Middle frontal gyrus (tissue), 1 donor: ENCODE measurements around the gene RFC5.
"Not testable (repeated sequence)": the region's sequence is repeated elsewhere in the genome, so short reads cannot be mapped to it uniquely, and the experiment has no call there.

Experiments used
- DNase-seq: peaks from one replicate; pipeline ENCODE4 v3.0.0-alpha.2; 2015; ENCODE audit warnings: low spot score; ENCODE audit errors: extremely low spot score

RFC5 gene

DNA sequence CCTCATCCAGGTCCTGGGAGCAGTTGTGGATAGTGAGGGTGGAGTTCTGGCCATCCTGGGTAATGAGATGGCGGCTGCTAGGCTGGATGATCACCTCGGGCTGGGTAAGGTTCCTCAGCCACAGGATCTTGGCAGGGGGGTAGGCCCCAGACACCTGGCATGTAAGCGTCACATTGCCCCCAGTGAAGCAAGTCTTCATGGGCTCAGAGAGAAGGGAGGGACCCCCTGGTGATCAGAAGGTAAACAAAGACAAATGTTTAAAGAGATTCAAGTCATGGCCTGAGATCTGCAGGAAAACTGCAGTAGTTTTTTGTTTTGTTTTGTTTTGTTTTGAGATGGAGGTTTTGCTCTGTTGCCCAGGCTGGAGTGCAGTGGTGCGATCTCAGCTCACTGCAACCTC, 57.3 kb downstream of the RFC5 start:
- DNase-seq, result no peak

DNA sequence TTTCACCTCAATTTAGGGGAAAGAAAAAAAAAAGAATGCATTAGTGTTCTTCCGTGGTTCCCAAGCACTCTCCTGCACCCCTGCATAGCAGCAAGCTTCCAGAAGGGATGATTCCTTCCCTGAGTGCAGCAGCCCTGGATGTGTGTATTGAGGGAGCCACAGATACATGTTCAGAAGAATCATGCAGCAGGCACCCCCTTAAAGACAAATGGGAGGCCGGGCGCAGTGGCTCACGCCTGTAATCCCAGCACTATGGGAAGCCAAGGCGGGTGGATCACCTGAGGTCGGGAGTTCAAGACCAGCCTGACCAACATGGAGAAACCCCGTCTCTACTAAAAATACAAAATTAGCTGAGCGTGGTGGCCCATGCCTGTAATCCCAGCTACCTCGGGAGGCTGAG, 65.0 kb downstream of the RFC5 start:
- DNase-seq, result not testable (repeated sequence)
